Parathyroid adenoma (tissue), 2 donors: ENCODE results near the gene HEXD.
"Not testable (repeated sequence)": the region's sequence is repeated elsewhere in the genome, so short reads cannot be mapped to it uniquely, and the experiment has no call there.

Source experiments
- H2AFZ ChIP-seq: fragments of 300-600 bp; sonication (generic); one replicate; pipeline ENCODE4 v1.7.0; 2017; ENCODE audit warnings: antibody characterized with exemption, mild to moderate bottlenecking
- H3K27ac ChIP-seq: fragments of 300-600 bp; sonication (generic); one replicate; pipeline ENCODE4 v1.7.0; 2017
- H3K27me3 ChIP-seq: fragments of 300-600 bp; sonication (generic); one replicate; pipeline ENCODE4 v1.7.0; 2017; ENCODE audit warnings: low read length; ENCODE audit not compliant: control insufficient read depth, insufficient read depth
- H3K36me3 ChIP-seq: fragments of 300-600 bp; sonication (generic); one replicate; pipeline ENCODE4 v1.7.0; 2017; ENCODE audit warnings: low read length; ENCODE audit not compliant: control insufficient read depth, insufficient read depth
- H3K4me1 ChIP-seq: fragments of 300-600 bp; sonication (generic); one replicate; pipeline ENCODE4 v1.7.0; 2017; ENCODE audit warnings: control low read depth
- H3K4me2 ChIP-seq: fragments of 300-600 bp; sonication (generic); one replicate; pipeline ENCODE4 v1.7.0; 2017; ENCODE audit warnings: low read length
- H3K4me3 ChIP-seq: fragments of 300-600 bp; sonication (generic); one replicate; pipeline ENCODE4 v1.7.0; 2017; ENCODE audit warnings: low read depth, low read length
- H3K79me2 ChIP-seq: fragments of 300-600 bp; sonication (generic); one replicate; pipeline ENCODE4 v1.7.0; 2017; ENCODE audit warnings: control low read depth
- H3K9ac ChIP-seq: fragments of 300-600 bp; sonication (generic); one replicate; pipeline ENCODE4 v1.7.0; 2017; ENCODE audit warnings: mild to moderate bottlenecking
- H3K9me3 ChIP-seq: fragments of 300-600 bp; sonication (generic); one replicate; pipeline ENCODE4 v1.7.0; 2017; ENCODE audit warnings: low read length; ENCODE audit not compliant: control insufficient read depth
- TF ChIP-seq, protein P1 (sequence below): fragments of 300-600 bp; sonication (generic); IDR thresholded peaks from one replicate; pipeline ENCODE4 v1.7.0; 2017; ENCODE audit warnings: antibody characterized with exemption, mild to moderate bottlenecking
- donor health status: primary hyperparathyroidism.

Gene HEXD

DNA sequence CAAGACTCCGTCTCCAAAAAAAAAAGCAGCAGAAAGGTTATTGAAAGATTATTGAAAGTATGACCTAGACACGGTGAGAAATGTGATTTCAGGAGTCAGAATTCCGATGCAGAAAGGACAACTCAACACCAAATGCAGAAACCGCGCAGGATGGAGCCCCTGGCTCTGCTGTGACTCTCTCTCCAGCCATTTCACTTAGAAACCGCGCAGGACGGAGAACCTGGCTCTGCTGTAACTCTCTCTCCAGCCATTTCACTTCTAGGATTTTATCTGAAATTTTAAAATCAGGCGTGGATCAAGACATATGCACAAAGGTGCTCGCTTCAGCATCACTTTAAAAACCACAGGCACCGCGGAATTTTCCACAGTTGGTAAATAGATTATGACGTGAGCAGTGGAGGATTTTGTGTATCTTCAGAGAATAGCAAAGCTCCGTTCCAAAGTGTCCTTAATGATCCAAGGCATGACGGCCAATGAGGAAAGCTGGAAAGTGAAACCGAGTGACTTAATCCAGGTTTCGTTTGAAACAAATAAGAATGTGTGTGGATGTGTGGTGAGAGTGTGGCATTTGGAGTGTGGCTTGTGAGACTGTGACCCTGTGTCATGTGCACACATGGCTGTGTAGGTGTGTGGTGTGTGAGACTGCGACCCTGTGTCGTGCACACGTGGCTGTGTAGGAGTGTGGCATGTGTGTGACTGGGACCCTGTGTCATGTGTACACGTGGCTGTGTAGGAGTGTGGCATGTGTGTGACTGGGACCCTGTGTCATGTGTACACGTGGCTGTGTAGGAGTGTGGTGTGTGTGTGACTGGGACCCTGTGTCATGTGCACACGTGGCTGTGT, 37.1 kb upstream of the HEXD start:
- TF ChIP-seq, protein P1, sequence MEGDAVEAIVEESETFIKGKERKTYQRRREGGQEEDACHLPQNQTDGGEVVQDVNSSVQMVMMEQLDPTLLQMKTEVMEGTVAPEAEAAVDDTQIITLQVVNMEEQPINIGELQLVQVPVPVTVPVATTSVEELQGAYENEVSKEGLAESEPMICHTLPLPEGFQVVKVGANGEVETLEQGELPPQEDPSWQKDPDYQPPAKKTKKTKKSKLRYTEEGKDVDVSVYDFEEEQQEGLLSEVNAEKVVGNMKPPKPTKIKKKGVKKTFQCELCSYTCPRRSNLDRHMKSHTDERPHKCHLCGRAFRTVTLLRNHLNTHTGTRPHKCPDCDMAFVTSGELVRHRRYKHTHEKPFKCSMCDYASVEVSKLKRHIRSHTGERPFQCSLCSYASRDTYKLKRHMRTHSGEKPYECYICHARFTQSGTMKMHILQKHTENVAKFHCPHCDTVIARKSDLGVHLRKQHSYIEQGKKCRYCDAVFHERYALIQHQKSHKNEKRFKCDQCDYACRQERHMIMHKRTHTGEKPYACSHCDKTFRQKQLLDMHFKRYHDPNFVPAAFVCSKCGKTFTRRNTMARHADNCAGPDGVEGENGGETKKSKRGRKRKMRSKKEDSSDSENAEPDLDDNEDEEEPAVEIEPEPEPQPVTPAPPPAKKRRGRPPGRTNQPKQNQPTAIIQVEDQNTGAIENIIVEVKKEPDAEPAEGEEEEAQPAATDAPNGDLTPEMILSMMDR, result no peak
- Histone ChIP-seq H3K4me2 (no peak overlapping the region), H3K9me3 (no peaks in the 10 kb centered on the region), H3K4me3 (no peak overlapping the region), H3K36me3 (no peaks in the 10 kb centered on the region), H3K27me3 (no peaks in the 10 kb centered on the region), H3K27ac (no peak overlapping the region), H3K4me1 (peaks cover 10% of the 10 kb centered on the region), H3K79me2 (no peaks in the 10 kb centered on the region), H2AFZ (no peak overlapping the region), H3K9ac (no peak overlapping the region)

DNA sequence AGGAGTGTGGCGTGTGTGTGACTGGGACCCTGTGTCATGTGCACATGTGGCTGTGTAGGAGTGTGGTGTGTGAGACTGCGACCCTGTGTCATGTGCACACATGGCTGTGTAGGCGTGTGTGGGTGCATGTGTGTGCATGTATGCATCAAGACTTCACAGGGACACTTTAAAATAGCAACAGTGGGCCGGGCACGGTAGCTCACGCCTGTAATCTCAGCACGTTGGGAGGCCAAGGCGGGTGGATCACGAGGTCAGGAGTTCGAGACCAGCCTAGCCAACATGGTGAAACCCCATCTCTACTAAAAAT, 36.5 kb upstream of the HEXD start:
- H2AFZ ChIP-seq, H3K27ac ChIP-seq, H3K4me2 ChIP-seq, H3K4me1 ChIP-seq, H3K9ac ChIP-seq, H3K4me3 ChIP-seq, H3K27me3 ChIP-seq, H3K79me2 ChIP-seq, H3K36me3 ChIP-seq, H3K9me3 ChIP-seq: not testable (repeated sequence)

DNA sequence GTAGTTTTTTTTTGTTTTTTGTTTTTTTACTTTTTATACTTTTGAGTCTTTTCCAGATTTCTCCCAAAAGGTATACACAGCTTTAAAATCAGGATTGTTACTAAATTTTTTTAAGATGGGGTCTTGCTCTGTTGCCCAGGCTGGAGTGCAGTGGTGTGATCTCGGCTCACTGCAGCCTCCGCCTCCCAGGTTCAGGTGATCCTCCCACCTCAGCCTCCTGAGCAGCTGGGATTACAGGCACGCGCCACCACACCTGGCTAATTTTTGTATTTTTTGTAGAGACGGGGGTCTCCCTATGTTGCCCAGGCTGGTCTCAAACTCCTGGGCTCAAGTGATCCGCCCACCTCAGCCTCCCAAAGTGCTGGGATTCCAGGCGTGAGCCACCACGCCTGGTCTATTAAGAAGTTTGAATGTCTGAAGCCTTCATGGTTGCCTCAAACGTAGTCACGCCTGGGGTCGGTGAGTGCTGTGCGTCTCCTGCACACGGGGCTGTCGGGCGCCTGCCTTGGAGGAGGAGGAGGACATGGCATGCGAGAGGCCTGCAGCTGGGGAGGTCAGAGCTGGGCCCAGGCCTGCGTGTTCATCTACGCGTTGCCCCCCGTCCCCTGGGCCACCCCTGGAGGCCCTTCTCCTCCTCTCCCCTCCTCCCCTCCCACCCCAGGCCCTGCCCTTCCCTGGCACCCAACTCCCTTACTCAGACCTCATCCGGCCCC, 35.8 kb upstream of the HEXD start:
- not testable (repeated sequence) for H3K27ac ChIP-seq, H2AFZ ChIP-seq, H3K4me2 ChIP-seq, H3K4me3 ChIP-seq, H3K9me3 ChIP-seq, H3K27me3 ChIP-seq, H3K9ac ChIP-seq, H3K4me1 ChIP-seq, H3K36me3 ChIP-seq, H3K79me2 ChIP-seq

DNA sequence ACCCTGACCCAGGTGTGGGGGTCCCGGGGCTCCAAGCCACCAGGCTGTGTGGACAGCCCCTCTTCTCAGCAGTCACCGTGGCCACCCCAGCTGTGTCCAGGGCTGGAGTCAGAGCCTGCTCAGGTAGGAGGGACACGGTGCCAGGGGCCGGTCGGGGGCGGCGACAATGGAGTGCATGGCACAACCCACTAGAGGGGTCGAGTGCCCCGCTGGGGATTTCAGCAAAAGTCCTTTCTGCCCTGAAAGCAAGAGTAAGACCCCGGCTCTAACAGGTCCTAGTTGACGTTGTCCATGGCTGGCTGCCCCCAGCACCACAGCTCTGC, 35.3 kb upstream of the HEXD start:
- Histone ChIP-seq H3K27me3 (no peaks in the 10 kb centered on the region), H3K9ac (no peak overlapping the region), H2AFZ (no peak overlapping the region), H3K4me2 (no peak overlapping the region), H3K4me3 (no peak overlapping the region), H3K79me2 (no peaks in the 10 kb centered on the region), H3K9me3 (no peaks in the 10 kb centered on the region), H3K27ac (no peak overlapping the region), H3K4me1 (peaks cover 10% of the 10 kb centered on the region), H3K36me3 (no peaks in the 10 kb centered on the region)
- TF ChIP-seq, protein P1, result no peak

DNA sequence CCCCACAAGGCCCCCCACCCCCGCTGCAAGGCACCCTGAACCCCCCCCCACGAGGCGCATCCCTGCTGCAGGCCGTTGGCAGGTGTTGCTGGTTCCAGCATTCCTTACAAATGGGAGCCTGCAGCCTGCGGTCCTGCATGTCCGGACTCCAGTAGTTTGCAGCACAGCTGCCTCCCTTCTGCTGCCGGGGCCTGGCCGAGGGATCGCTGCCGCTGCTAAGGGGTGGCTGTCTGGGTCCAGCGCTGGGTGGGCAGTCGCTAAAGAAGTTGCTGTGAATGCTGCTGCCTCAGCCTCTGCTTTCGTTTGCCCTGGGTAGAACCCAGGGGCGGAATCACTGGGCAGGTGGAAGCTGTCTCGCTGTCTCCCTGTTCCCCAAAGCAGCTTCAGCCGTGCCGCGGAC, 34.7 kb upstream of the HEXD start:
- Histone ChIP-seq H3K9me3 (no peaks in the 10 kb centered on the region), H3K27me3 (no peaks in the 10 kb centered on the region), H2AFZ (no peak overlapping the region), H3K4me2 (no peak overlapping the region), H3K9ac (no peak overlapping the region), H3K79me2 (no peaks in the 10 kb centered on the region), H3K4me1 (peaks cover 10% of the 10 kb centered on the region), H3K4me3 (no peak overlapping the region), H3K27ac (no peak overlapping the region), H3K36me3 (no peaks in the 10 kb centered on the region)
- TF ChIP-seq, protein P1, result no peak
